Left ventricle myocardium inferior (tissue), 1 donor: Measurements from ENCODE around the gene CLEC1B. TPM values are rescaled to one million over a fixed set of nuclear protein-coding genes. Genes with fewer than 3 reads are reported as not detected.

Source experiments
- DNase-seq: peaks from one replicate; pipeline ENCODE4 v3.0.0-alpha.2; 2020
- H3K27ac ChIP-seq: fragments of 200-600 bp; replicated peaks from 2 replicates; pipeline ENCODE4 v1.8.0; 2021
- H3K27me3 ChIP-seq: fragments of 200-600 bp; 2 replicates; pipeline ENCODE4 v1.8.0; 2021; ENCODE audit warnings: low read depth
- H3K36me3 ChIP-seq: fragments of 200-600 bp; 2 replicates; pipeline ENCODE4 v1.8.0; 2021
- H3K4me1 ChIP-seq: fragments of 200-600 bp; 2 replicates; pipeline ENCODE4 v1.8.0; 2021
- H3K4me3 ChIP-seq: fragments of 200-600 bp; 2 replicates; pipeline ENCODE4 v1.8.0; 2021; ENCODE audit warnings: mild to moderate bottlenecking, moderate library complexity
- H3K9me3 ChIP-seq: fragments of 200-600 bp; replicated peaks from 2 replicates; pipeline ENCODE4 v1.8.0; 2021
- CTCF ChIP-seq: fragments of 200-600 bp; IDR thresholded peaks from 2 replicates; pipeline ENCODE4 v1.8.0; 2021; ENCODE audit warnings: antibody characterized with exemption, mild to moderate bottlenecking, borderline replicate concordance
- intact Hi-C: fragments of 100-400 bp; cut with micrococcal nuclease; formaldehyde crosslinking; loops from one replicate; pipeline ENCODE4 v1.11.0; 2022
- total RNA-seq: library from RNA; stranded (reverse); fragmentation: NEBNext Ultra II Directional; extraction: Animal tissue kit (Norgen Biotek cat#: 25700); gene quantifications from one replicate; pipeline ENCODE4 v1.2.1, GENCODE V29; 2021
- donor health status: DM: no; HTN: yes; CAD: no; lungs with severe emphysema.

Gene CLEC1B
- total RNA-seq, 1 donor from 2014 or later = not detected

DNA sequence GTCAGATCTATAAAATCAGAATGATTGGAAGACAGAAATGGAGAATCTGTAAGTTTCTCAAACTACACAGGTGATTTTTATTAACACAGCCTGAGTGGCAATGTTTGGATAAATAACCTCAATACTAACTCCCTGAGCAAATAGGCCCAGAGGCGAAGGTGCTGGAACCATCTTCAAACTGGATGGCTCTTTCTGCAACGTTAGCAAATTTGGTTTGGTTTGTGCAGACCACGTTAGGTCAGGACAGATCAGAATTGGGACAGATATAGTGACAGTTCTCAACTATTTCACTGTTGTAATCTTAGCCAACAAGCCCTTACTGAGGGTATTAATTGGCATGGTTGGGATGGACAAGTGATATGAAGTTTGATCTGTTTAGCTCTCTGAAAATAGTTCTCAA lies 22.4 kb upstream of the CLEC1B start:
- H3K27me3 ChIP-seq = no peaks in the 10 kb centered on the region
- H3K4me3 ChIP-seq = no peak overlapping the region
- intact Hi-C loops = no loop called here
- no peaks in the 10 kb centered on the region for H3K36me3 ChIP-seq
- no peak for DNase-seq
- no peaks in the 10 kb centered on the region for H3K4me1 ChIP-seq
- no peaks in the 10 kb centered on the region for H3K9me3 ChIP-seq
- H3K27ac ChIP-seq = no peak overlapping the region
- TF ChIP-seq CTCF = no peak

- Histone ChIP-seq H3K27me3 (no peaks in the 10 kb centered on the region), H3K9me3 (no peaks in the 10 kb centered on the region), H3K36me3 (no peaks in the 10 kb centered on the region), H3K4me1 (no peaks in the 10 kb centered on the region), H3K27ac (no peak overlapping the region), H3K4me3 (no peak overlapping the region)
- DNase-seq = no peak
- intact Hi-C loops = no loop called here
- TF ChIP-seq CTCF = no peak
Observed at GRCh38 chr12:10018386-10018785, 19.5 kb upstream of the CLEC1B start.

DNA sequence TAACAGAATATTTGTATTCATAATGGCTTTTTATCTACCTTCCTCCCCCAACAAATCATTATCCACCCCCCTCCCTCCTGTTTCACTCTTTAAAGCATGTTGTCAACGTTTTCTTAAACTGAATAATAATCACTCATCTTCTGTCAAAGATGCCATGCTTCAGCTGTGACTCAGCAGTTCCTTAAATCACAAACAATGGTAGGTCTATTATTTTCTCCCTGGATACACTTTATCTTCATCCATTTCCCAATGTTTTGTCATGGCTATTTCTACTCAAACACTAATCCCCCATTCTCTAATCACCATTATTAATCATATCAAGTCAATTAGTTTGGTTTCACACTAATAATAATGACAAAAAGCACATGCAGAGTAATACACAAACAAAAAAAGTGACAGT lies 18.0 kb upstream of the CLEC1B start:
- H3K4me1 ChIP-seq = no peaks in the 10 kb centered on the region
- intact Hi-C loops = no loop called here
- no peak for TF ChIP-seq CTCF
- no peaks in the 10 kb centered on the region for H3K9me3 ChIP-seq
- no peaks in the 10 kb centered on the region for H3K36me3 ChIP-seq
- no peak overlapping the region for H3K4me3 ChIP-seq
- H3K27me3 ChIP-seq = peaks cover 2% of the 10 kb centered on the region
- H3K27ac ChIP-seq = no peak overlapping the region
- DNase-seq = no peak

DNA sequence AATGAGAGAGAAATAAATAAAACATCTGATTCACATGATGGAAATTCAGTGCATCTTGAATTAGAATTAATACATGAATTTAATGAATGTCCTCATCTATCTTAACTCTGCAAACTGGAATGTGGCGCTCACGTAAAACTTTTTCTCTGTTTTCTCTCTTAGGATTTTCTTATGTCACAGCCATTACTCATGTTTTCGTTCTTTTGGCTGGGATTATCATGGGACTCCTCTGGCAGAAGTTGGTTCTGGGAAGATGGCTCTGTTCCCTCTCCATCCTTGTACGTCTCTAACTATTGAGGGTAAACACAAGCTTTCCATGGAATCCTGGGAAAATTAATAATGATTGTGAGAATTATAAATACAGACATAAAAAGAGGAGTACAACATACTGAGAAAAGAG lies 16.5 kb upstream of the CLEC1B start:
- intact Hi-C loops = no loop called here
- TF ChIP-seq CTCF = no peak
- no peak overlapping the region for H3K27ac ChIP-seq
- H3K36me3 ChIP-seq = no peaks in the 10 kb centered on the region
- H3K9me3 ChIP-seq = no peaks in the 10 kb centered on the region
- no peak for DNase-seq
- H3K27me3 ChIP-seq = peaks cover 2% of the 10 kb centered on the region
- no peak overlapping the region for H3K4me3 ChIP-seq
- H3K4me1 ChIP-seq = no peaks in the 10 kb centered on the region

DNA sequence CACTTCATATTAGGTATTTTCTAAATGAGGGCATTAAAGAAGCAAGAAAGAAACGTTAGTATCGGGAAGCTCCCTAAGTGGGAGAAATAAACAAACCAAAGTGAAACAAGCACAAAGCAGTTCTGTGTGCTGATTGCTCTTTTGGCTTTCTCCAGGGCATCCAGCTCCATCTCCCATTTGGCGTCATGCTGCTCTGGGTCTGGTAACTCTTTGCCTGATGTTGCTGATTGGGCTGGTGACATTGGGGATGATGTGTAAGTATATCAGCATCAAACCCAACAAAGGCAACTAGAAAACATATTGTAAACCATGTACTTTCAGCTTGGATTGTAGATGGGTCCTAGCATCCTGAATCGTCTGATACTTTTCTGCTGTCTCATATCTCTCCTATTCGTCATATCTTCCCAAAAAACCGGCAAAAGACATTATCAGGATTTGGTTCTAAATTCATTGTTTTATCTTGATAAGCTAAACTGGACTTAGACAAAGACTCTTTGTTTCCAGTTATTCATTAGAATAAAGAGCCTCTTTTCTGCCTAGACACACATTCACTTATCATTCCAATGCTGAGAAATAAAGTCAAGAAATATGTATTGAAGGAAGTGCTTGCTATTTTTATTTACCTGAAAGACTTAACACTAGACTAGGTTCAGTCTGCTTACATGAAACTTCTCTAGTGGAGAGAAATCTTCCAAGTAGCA lies 13.9 kb upstream of the CLEC1B start:
- no peak for DNase-seq
- Histone ChIP-seq H3K36me3 (no peaks in the 10 kb centered on the region), H3K4me3 (no peak overlapping the region), H3K4me1 (no peaks in the 10 kb centered on the region), H3K27ac (no peak overlapping the region), H3K9me3 (no peaks in the 10 kb centered on the region), H3K27me3 (peaks cover 4% of the 10 kb centered on the region)
- no peak for TF ChIP-seq CTCF
- intact Hi-C loops = no loop called here
